HCT116 (cell line): ENCODE data around the gene SUV39H2. TPM values are rescaled to one million over a fixed set of nuclear protein-coding genes. Genes with fewer than 3 reads are reported as not detected.
"Not testable (repeated sequence)": the region's sequence is repeated elsewhere in the genome, so short reads cannot be mapped to it uniquely, and the experiment has no call there.

Experiments used
- ATAC-seq: fragments of 200-7000 bp; cut with Tn5 transposase; 2 replicates; pipeline ENCODE4 v1.9.1; 2020; ENCODE audit warnings: mild to moderate bottlenecking, moderate library complexity
- BruUV-seq: library from RNA; stranded (reverse); fragments of 400-500 nt; replicated peaks from 2 replicates; lab custom pipeline; 2021; lab: Mats Ljungman, UMichigan
- CTCF ChIA-PET: fragments of 300-600 bp; sonication (Branson Sonifier 250); formaldehyde crosslinking; loops from one replicate; lab custom pipeline; 2021; ENCODE audit warnings: antibody characterized with exemption; lab: Charles Lee
- POLR2A ChIA-PET: fragments of 300-600, 350-600 bp; sonication (Branson Sonifier 250); formaldehyde crosslinking; loops from one replicate; lab custom pipeline; 2021; ENCODE audit warnings: antibody characterized with exemption; lab: Charles Lee
- RAD21 ChIA-PET, 2 experiments: fragments of 300-600 bp; sonication (Branson Sonifier 250); formaldehyde crosslinking; loops; one replicate each; lab custom pipeline; 2023; ENCODE audit warnings: low total read pairs in 2 of 2; ENCODE audit not compliant: uncharacterized antibody in 2 of 2, unreplicated experiment in 2 of 2, low non-redundant PET in 1 of 2; lab: Charles Lee
- DNase-seq: peaks from one replicate; pipeline ENCODE4 v3.0.0-alpha.2; 2010; ENCODE audit warnings: low read depth, low spot score
- H2AFZ ChIP-seq: fragments of 200-600 bp; shearing (Covaris generic), sonication (generic); 2 replicates; pipeline ENCODE4 v1.6.1; 2017; ENCODE audit warnings: low read depth, mixed run types, mixed read lengths, antibody characterized with exemption, low read length; ENCODE audit not compliant: poor library complexity, severe bottlenecking
- H3K27ac ChIP-seq: 2 replicates; pipeline ENCODE4 v1.5.1; 2012; ENCODE audit warnings: low read depth, low read length
- H3K27me3 ChIP-seq: fragments of 200-600 bp; sonication (generic); 2 replicates; pipeline ENCODE4 v1.6.1; 2016; ENCODE audit warnings: mixed run types, low read length, mixed read lengths; ENCODE audit not compliant: insufficient read depth
- H3K36me3 ChIP-seq, 2 experiments: fragments of 200-500 bp in 1 of 2; fragments of 200-600 bp in 1 of 2; sonication (Bioruptor generic) in 1 of 2; sonication (generic) in 1 of 2; 2 replicates each; pipeline versions ENCODE4 v1.5.1 to v1.6.1; 2014 to 2016; ENCODE audit warnings: low read length in 2 of 2, inconsistent platforms in 1 of 2, mixed read lengths in 1 of 2, mixed run types in 1 of 2; ENCODE audit not compliant: insufficient read depth in 2 of 2, control insufficient read depth in 1 of 2
- H3K4me1 ChIP-seq, 2 experiments: fragments of 200-600 bp in 1 of 2; sonication (generic) in 1 of 2; 2 replicates each; pipeline versions ENCODE4 v1.5.1 to v1.6.1; 2012 to 2017; ENCODE audit warnings: low read length in 2 of 2, inconsistent platforms in 1 of 2, mild to moderate bottlenecking in 1 of 2, mixed read lengths in 1 of 2, mixed run types in 1 of 2, moderate library complexity in 1 of 2; ENCODE audit not compliant: insufficient read depth in 2 of 2, control insufficient read depth in 1 of 2
- H3K4me2 ChIP-seq: fragments of 200-600 bp; sonication (generic); 2 replicates; pipeline ENCODE4 v1.6.1; 2017; ENCODE audit warnings: mixed run types, low read length, mixed read lengths
- H3K4me3 ChIP-seq, 2 experiments: fragments of 200-600 bp in 1 of 2; sonication (generic) in 1 of 2; replicated peaks in 1 of 2; 2 replicates each; pipeline ENCODE4 v1.5.1; 2011 to 2016; ENCODE audit warnings: low read length in 2 of 2, control low read depth in 1 of 2, low read depth in 1 of 2, mild to moderate bottlenecking in 1 of 2, mixed read lengths in 1 of 2, mixed run types in 1 of 2
- H3K79me2 ChIP-seq: fragments of 200-600 bp; sonication (generic); 2 replicates; pipeline ENCODE4 v1.6.1; 2017; ENCODE audit warnings: mild to moderate bottlenecking, mixed run types, low read length, moderate library complexity, mixed read lengths; ENCODE audit not compliant: insufficient read depth
- H3K9ac ChIP-seq: fragments of 200-600 bp; sonication (generic); 2 replicates; pipeline ENCODE4 v1.6.1; 2016; ENCODE audit warnings: low read length, mixed read lengths
- H3K9me2 ChIP-seq: fragments of 200-600 bp; sonication (generic), shearing (Covaris generic); 2 replicates; pipeline ENCODE4 v1.6.1; 2017; ENCODE audit warnings: mixed run types, mild to moderate bottlenecking, moderate library complexity; ENCODE audit not compliant: insufficient read depth
- H3K9me3 ChIP-seq, 2 experiments: fragments of 200-500 bp in 1 of 2; fragments of 200-600 bp in 1 of 2; sonication (Bioruptor generic) in 1 of 2; sonication (generic) in 1 of 2; 2 replicates each; pipeline ENCODE4 v1.6.1; 2014 to 2017; ENCODE audit warnings: low read length in 2 of 2, mixed read lengths in 2 of 2, inconsistent platforms in 1 of 2, low read depth in 1 of 2, mild to moderate bottlenecking in 1 of 2, mixed run types in 1 of 2, moderate library complexity in 1 of 2; ENCODE audit not compliant: control insufficient read depth in 1 of 2, insufficient read depth in 1 of 2
- H4K20me1 ChIP-seq: fragments of 200-600 bp; sonication (generic), shearing (Covaris generic); 2 replicates; pipeline ENCODE4 v1.6.1; 2017; ENCODE audit warnings: mixed run types, mild to moderate bottlenecking, moderate library complexity; ENCODE audit not compliant: insufficient read depth
- EGR1 ChIP-seq: IDR thresholded peaks from 2 replicates; pipeline ENCODE4 v1.6.1; 2012; ENCODE audit warnings: low read depth
- intact Hi-C: fragments of 100-400 bp; cut with micrococcal nuclease; formaldehyde crosslinking; loops from 2 replicates; pipeline ENCODE4 v1.10.0; 2022
- total RNA-seq: library from RNA; stranded (reverse); gene quantifications from one replicate; pipeline ENCODE4 v1.2.1, GENCODE V29; 2021; ENCODE audit not compliant: unreplicated experiment

Gene SUV39H2
- total RNA-seq, 1 experiment from 2014 or later: 26.6 TPM

DNA sequence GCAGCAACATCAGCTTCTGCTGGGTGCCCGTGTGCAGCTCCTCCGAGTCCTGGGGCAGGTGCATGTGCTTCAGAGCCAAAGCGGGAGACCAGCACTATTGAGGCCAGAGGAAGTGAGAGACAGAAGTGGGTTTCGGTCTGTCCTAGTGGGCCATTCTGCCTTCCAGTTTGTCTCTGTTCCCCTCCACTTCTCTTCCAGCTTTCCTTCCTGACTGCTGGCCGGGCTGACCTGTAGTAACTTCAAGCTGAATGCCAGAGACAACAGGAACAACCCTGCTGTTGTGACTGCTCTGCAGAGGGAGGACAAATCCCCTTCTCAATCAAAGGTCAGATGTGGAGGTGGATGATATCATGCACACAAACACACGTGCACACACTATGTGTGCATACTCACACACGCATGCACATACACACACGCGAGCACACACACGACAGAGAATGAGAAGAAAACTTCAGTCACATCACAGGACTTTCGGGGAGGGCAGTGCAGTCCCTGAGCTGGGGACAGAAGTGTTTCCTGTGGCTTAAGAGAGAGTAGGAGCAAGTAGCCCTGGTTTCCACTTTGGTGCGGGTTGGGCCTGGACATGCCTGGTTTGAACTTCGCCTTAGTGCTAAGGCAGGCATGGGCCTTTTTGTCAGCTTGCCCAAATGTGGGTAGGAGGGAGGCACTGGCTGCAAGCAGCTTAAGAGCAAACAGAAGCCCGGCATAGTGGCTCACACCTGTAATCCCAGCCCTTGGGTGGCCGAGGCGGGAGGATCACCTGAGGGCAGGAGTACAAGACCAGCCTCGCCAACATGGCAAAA is 63.7 kb downstream of the SUV39H2 start:
- H3K4me2 ChIP-seq, RAD21 ChIA-PET, H2AFZ ChIP-seq, H3K9me3 ChIP-seq, H3K9ac ChIP-seq, BruUV-seq, POLR2A ChIA-PET, H3K27ac ChIP-seq, H3K9me2 ChIP-seq, H3K27me3 ChIP-seq, H4K20me1 ChIP-seq, CTCF ChIA-PET, ATAC-seq, H3K4me1 ChIP-seq, intact Hi-C loops, H3K4me3 ChIP-seq, DNase-seq: not testable (repeated sequence)
- H3K79me2 ChIP-seq: peaks cover 18% of the 10 kb centered on the region
- H3K36me3 ChIP-seq: peaks cover 12 to 15% of the 10 kb centered on the region in 2 experiments

DNA sequence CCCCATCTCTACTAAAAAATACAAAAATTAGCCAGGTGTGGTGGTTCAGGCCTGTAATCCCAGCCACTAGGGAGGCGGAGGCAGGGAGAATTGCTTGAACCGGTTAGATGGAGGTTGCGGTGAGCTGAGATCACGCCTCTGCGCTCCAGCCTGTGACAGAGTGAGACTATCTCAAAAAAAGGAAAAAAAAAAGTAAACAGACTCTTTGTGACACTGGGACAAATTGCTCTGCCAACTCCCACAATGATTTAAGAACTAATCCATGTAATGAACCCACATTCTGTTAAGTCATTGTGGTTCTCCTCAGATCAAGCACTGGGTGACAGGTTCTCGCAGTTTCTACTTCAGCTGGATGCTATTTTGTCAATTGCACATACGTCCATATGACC is 64.3 kb downstream of the SUV39H2 start:
- H3K36me3 ChIP-seq: peaks cover 14 to 19% of the 10 kb centered on the region in 2 experiments
- H3K27me3 ChIP-seq, H3K4me1 ChIP-seq, H3K4me3 ChIP-seq, H3K9me2 ChIP-seq, H3K4me2 ChIP-seq, POLR2A ChIA-PET, H3K27ac ChIP-seq, CTCF ChIA-PET, DNase-seq, BruUV-seq, ATAC-seq, H2AFZ ChIP-seq, intact Hi-C loops, RAD21 ChIA-PET, H3K9ac ChIP-seq, H4K20me1 ChIP-seq, H3K9me3 ChIP-seq: not testable (repeated sequence)
- H3K79me2 ChIP-seq: peaks cover 23% of the 10 kb centered on the region

DNA sequence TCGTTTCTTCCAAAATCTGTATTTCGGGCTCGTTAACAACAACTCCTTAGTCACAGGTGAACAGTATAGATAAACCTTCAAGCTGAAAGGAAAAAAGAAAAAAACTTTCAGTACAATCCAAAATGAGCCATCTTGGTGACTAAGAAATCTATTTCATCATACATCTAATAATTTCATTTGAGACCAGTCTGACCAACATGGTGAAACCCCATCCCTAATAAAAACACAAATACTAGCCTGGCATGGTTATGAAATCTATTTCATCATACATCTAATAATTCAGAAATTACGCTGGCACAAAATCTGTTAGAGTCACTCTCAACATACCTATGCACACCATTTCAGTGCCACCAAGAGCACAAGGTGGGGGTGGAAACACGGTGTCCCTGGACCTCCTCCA is 66.4 kb downstream of the SUV39H2 start:
- CTCF ChIA-PET: no interaction called here
- H3K9me3 ChIP-seq: no peaks in the 10 kb centered on the region
- H3K4me3 ChIP-seq: no peak overlapping the region
- H3K9me2 ChIP-seq: no peaks in the 10 kb centered on the region
- H3K4me2 ChIP-seq: no peak overlapping the region
- H4K20me1 ChIP-seq: no peaks in the 10 kb centered on the region
- BruUV-seq: no TSS peak
- H3K27ac ChIP-seq: no peak overlapping the region
- intact Hi-C loops: no loop called here
- ATAC-seq (no peak), DNase-seq (no peak)
- H3K9ac ChIP-seq: no peak overlapping the region
- no peaks in the 10 kb centered on the region for H3K4me1 ChIP-seq
- H3K79me2 ChIP-seq: peaks cover 42% of the 10 kb centered on the region
- no peak for TF ChIP-seq EGR1
- H2AFZ ChIP-seq: no peak overlapping the region
- H3K27me3 ChIP-seq: no peaks in the 10 kb centered on the region
- POLR2A ChIA-PET: no interaction called here
- peaks cover 16 to 34% of the 10 kb centered on the region in 2 experiments for H3K36me3 ChIP-seq
- RAD21 ChIA-PET: no interaction called here
